HEK293T (cell line): ENCODE data around the gene LIN37.

Experiments
- CTCF ChIA-PET: fragments of 350-600 bp; formaldehyde crosslinking; extraction: SDS; loops from one replicate; lab custom pipeline; 2021; ENCODE audit warnings: antibody characterized with exemption, inconsistent platforms; lab: Yijun Ruan, JAX
- POLR2A ChIA-PET: fragments of 350-600 bp; formaldehyde crosslinking; extraction: SDS; loops from one replicate; lab custom pipeline; 2020; ENCODE audit warnings: antibody characterized with exemption, inconsistent platforms; lab: Yijun Ruan, JAX
- DNase-seq: peaks from one replicate; pipeline ENCODE4 v3.0.0; 2012; ENCODE audit warnings: mixed read lengths; ENCODE audit errors: extremely low spot score
- ARNT ChIP-seq: fragments of 450-650 bp; IDR thresholded peaks from 2 replicates; pipeline ENCODE4 v1.6.1; 2017; ENCODE audit warnings: mild to moderate bottlenecking
- BHLHE40 ChIP-seq: fragments of 450-650 bp; IDR thresholded peaks from 2 replicates; pipeline ENCODE4 v1.6.1; 2016; ENCODE audit warnings: mild to moderate bottlenecking, moderate library complexity, borderline replicate concordance
- CTBP1 ChIP-seq: fragments of 450-650 bp; IDR thresholded peaks from 2 replicates; pipeline ENCODE4 v1.6.1; 2016; ENCODE audit warnings: borderline replicate concordance
- ELF4 ChIP-seq: fragments of 450-650 bp; IDR thresholded peaks from 2 replicates; pipeline ENCODE4 v1.6.1; 2017; ENCODE audit warnings: antibody characterized with exemption
- FOXA1 ChIP-seq: fragments of 450-650 bp; IDR thresholded peaks from 2 replicates; pipeline ENCODE4 v1.6.1; 2016; ENCODE audit warnings: mild to moderate bottlenecking
- FOXK2 ChIP-seq: fragments of 450-650 bp; IDR thresholded peaks from 2 replicates; pipeline ENCODE4 v1.6.1; 2016; ENCODE audit warnings: mild to moderate bottlenecking
- FOXM1 ChIP-seq: fragments of 450-650 bp; IDR thresholded peaks from 2 replicates; pipeline ENCODE4 v1.6.1; 2017; ENCODE audit warnings: mild to moderate bottlenecking, borderline replicate concordance
- HDGF ChIP-seq: fragments of 450-650 bp; IDR thresholded peaks from 2 replicates; pipeline ENCODE4 v1.6.1; 2017; ENCODE audit warnings: antibody characterized with exemption, borderline replicate concordance
- L3MBTL2 ChIP-seq: fragments of 450-650 bp; conservative IDR thresholded peaks from 2 replicates; pipeline ENCODE4 v1.6.1; 2016; ENCODE audit warnings: mild to moderate bottlenecking
- LEF1 ChIP-seq: fragments of 450-650 bp; IDR thresholded peaks from 2 replicates; pipeline ENCODE4 v1.6.1; 2017; ENCODE audit warnings: mild to moderate bottlenecking, borderline replicate concordance
- NFRKB ChIP-seq: fragments of 450-650 bp; IDR thresholded peaks from 2 replicates; pipeline ENCODE4 v1.6.1; 2016; ENCODE audit warnings: mild to moderate bottlenecking, moderate library complexity
- PKNOX1 ChIP-seq: fragments of 450-650 bp; IDR thresholded peaks from 2 replicates; pipeline ENCODE4 v1.6.1; 2016
- SP1 ChIP-seq: fragments of 450-650 bp; IDR thresholded peaks from 2 replicates; pipeline ENCODE4 v1.6.1; 2017
- SUZ12 ChIP-seq: fragments of 450-650 bp; IDR thresholded peaks from 2 replicates; pipeline ENCODE4 v1.6.1; 2016; ENCODE audit warnings: mild to moderate bottlenecking
- TARDBP ChIP-seq: fragments of 450-650 bp; IDR thresholded peaks from 2 replicates; pipeline ENCODE4 v1.6.1; 2016
- ZNF384 ChIP-seq: fragments of 450-650 bp; IDR thresholded peaks from 2 replicates; pipeline ENCODE4 v1.6.1; 2016

The LIN37 gene

GRCh38 chr19:35751839-35752745 is 3.7 kb downstream of the LIN37 start:
- ChIA-PET CTCF (no interaction called here), POLR2A (no interaction called here)
- no peak for DNase-seq
- TF ChIP-seq ZNF384 (no peak), CTBP1 (no peak), FOXA1 (no peak), LEF1 (no peak), FOXK2 (no peak), FOXM1 (no peak), L3MBTL2 (no peak), PKNOX1 (no peak), ARNT (no peak), BHLHE40 (no peak)

GRCh38 chr19:35752746-35753350 is 4.5 kb downstream of the LIN37 start:
- DNase-seq: no peak
- TF ChIP-seq BHLHE40 (no peak), PKNOX1 (no peak), ELF4 (no peak), NFRKB (no peak), SUZ12 (no peak), FOXM1 (no peak), HDGF (no peak), ARNT (no peak), FOXA1 (no peak), LEF1 (no peak), ZNF384 (no peak), SP1 (no peak), CTBP1 (no peak), TARDBP (no peak), FOXK2 (no peak), L3MBTL2 (no peak)
- ChIA-PET CTCF (no interaction called here), POLR2A (no interaction called here)

GRCh38 chr19:35753634-35754369 is 5.4 kb downstream of the LIN37 start:
- CTCF ChIA-PET: no interaction called here
- DNase-seq: no peak
- TF ChIP-seq FOXM1 (no peak), SUZ12 (no peak), CTBP1 (no peak)
- POLR2A ChIA-PET: no interaction called here

- no peak for DNase-seq
- CTCF ChIA-PET: no interaction called here
- POLR2A ChIA-PET: no interaction called here
- TF ChIP-seq ARNT (no peak), LEF1 (no peak), PKNOX1 (no peak), BHLHE40 (no peak), HDGF (no peak), L3MBTL2 (no peak), NFRKB (no peak), TARDBP (no peak), FOXM1 (no peak), CTBP1 (no peak), SP1 (no peak), FOXA1 (no peak), SUZ12 (no peak), FOXK2 (no peak), ELF4 (no peak), ZNF384 (no peak)
These were observed 6.2 kb downstream of the LIN37 start for GRCh38 chr19:35754370-35755130.

- CTCF ChIA-PET: no interaction called here
- POLR2A ChIA-PET: no interaction called here
- DNase-seq: no peak
- TF ChIP-seq FOXA1: no peak
- TF ChIP-seq L3MBTL2: no peak
- no peak for TF ChIP-seq SUZ12
These were observed 6.8 kb downstream of the LIN37 start for GRCh38 chr19:35755131-35755549.
